NCI-H1436 treated with DMSO at 0.1 percent for 48 hours (cell line): Measurements from ENCODE around the gene MRPL34.
"Not testable (repeated sequence)": the region's sequence is repeated elsewhere in the genome, so short reads cannot be mapped to it uniquely, and the experiment has no call there.

ENCODE experiments used
- DNase-seq: peaks from one replicate; lab custom pipeline; 2025; lab: John Stamatoyannopoulos, UW

The MRPL34 gene

GRCh38 chr19:17305517-17306284 is at the start of gene MRPL34:
Gene MRPL34, plus strand, starts transcription at chr19:17305872. Its CDS starts 21 bp downstream, at chr19:17305893.
- DNase-seq: peak; percentile 96

GRCh38 chr19:17256130-17256529 is 49.5 kb upstream of the MRPL34 start:
- DNase-seq: no peak

GRCh38 chr19:17259118-17259780 is 46.4 kb upstream of the MRPL34 start:
- no peak for DNase-seq

GRCh38 chr19:17259934-17260333 is 45.7 kb upstream of the MRPL34 start:
- no peak for DNase-seq

GRCh38 chr19:17260842-17261325 is 44.8 kb upstream of the MRPL34 start:
- DNase-seq: peak; percentile 37

- DNase-seq: no peak
Measured at GRCh38 chr19:17262557-17262956, 43.1 kb upstream of the MRPL34 start.

- no peak for DNase-seq
Measured at GRCh38 chr19:17263712-17264640, 41.7 kb upstream of the MRPL34 start.

GRCh38 chr19:17264641-17264979 is 41.1 kb upstream of the MRPL34 start, which contains the start of gene USHBP1:
Gene USHBP1, minus strand, starts transcription at chr19:17264745. Its CDS starts 446 bp downstream, at chr19:17264299.
- DNase-seq: no peak

- no peak for DNase-seq
Measured at GRCh38 chr19:17266026-17266425, 39.6 kb upstream of the MRPL34 start.

- no peak for DNase-seq
Measured at GRCh38 chr19:17266589-17266974, 39.1 kb upstream of the MRPL34 start.

- peak; percentile 98 for DNase-seq
Measured at GRCh38 chr19:17266975-17267788, 38.5 kb upstream of the MRPL34 start, which contains the start of gene BABAM1. Gene BABAM1, plus strand, starts transcription at chr19:17267443. Its CDS starts 1,364 bp downstream, at chr19:17268807.

- DNase-seq: no peak
Measured at GRCh38 chr19:17268754-17269153, 36.9 kb upstream of the MRPL34 start.

- not testable (repeated sequence) for DNase-seq
Measured at GRCh38 chr19:17274892-17275291, 30.8 kb upstream of the MRPL34 start.

GRCh38 chr19:17275441-17276175 is 30.1 kb upstream of the MRPL34 start:
- DNase-seq: no peak

- no peak for DNase-seq
Measured at GRCh38 chr19:17279436-17279835, 26.2 kb upstream of the MRPL34 start.

GRCh38 chr19:17281391-17282304 is 24.0 kb upstream of the MRPL34 start, which contains the start of gene ANKLE1:
Gene ANKLE1, plus strand, starts transcription at chr19:17281901. Its CDS starts 20 bp downstream, at chr19:17281921.
- no peak for DNase-seq

- DNase-seq: no peak
Measured at GRCh38 chr19:17282488-17283125, 23.1 kb upstream of the MRPL34 start.

- DNase-seq: no peak
Measured at GRCh38 chr19:17283504-17283996, 22.1 kb upstream of the MRPL34 start.
